Measurements from ENCODE around the gene SEC16A.
"Not testable (repeated sequence)": the region's sequence is repeated elsewhere in the genome, so short reads cannot be mapped to it uniquely, and the experiment has no call there.

SEC16A gene

GRCh38 chr9:136412962-136413361, 69.9 kb downstream of the SEC16A start:
- DNase-seq = no peak

- DNase-seq = no peak
These were observed 71.5 kb downstream of the SEC16A start for GRCh38 chr9:136411378-136411777.

- DNase-seq = peak; percentile 92
These were observed 72.1 kb downstream of the SEC16A start, which contains the start of the genes ENTR1 and PMPCA for GRCh38 chr9:136410500-136411287. ENTR1 (minus strand) TSS chr9:136410614; CDS start chr9:136410397, 217 bp downstream. PMPCA (plus strand) TSS chr9:136410658; CDS start chr9:136410669, 11 bp downstream.

- DNase-seq = no peak
These were observed 73.0 kb downstream of the SEC16A start for GRCh38 chr9:136409557-136410455.

- no peak for DNase-seq
These were observed 74.9 kb downstream of the SEC16A start for GRCh38 chr9:136407911-136408310.

- DNase-seq = not testable (repeated sequence)
These were observed 75.8 kb downstream of the SEC16A start for GRCh38 chr9:136407061-136407460.

- DNase-seq = not testable (repeated sequence)
These were observed 76.9 kb downstream of the SEC16A start for GRCh38 chr9:136405904-136406303.

GRCh38 chr9:136405481-136405880, 77.4 kb downstream of the SEC16A start:
- DNase-seq = no peak

GRCh38 chr9:136404801-136405136, 78.1 kb downstream of the SEC16A start:
- no peak for DNase-seq

GRCh38 chr9:136403915-136404800, 78.7 kb downstream of the SEC16A start:
- DNase-seq = no peak

- DNase-seq = peak; percentile 80
These were observed 79.3 kb downstream of the SEC16A start for GRCh38 chr9:136403538-136403914.

GRCh38 chr9:136402067-136402466, 80.8 kb downstream of the SEC16A start:
- DNase-seq = no peak

- DNase-seq = no peak
These were observed 81.5 kb downstream of the SEC16A start for GRCh38 chr9:136401173-136401922.

- DNase-seq = peak; percentile 89
These were observed 82.6 kb downstream of the SEC16A start, which contains the start of gene SNAPC4 for GRCh38 chr9:136400038-136400834. SNAPC4 (minus strand) TSS chr9:136400170; CDS start chr9:136398428, 1,742 bp downstream.

- DNase-seq = no peak
These were observed 83.4 kb downstream of the SEC16A start for GRCh38 chr9:136399176-136400037.

GRCh38 chr9:136398286-136398685, 84.6 kb downstream of the SEC16A start:
- DNase-seq = no peak

- no peak for DNase-seq
These were observed 85.2 kb downstream of the SEC16A start for GRCh38 chr9:136397643-136398042.

GRCh38 chr9:136396219-136396515, 86.7 kb downstream of the SEC16A start:
- no peak for DNase-seq

GRCh38 chr9:136395345-136396218, 87.3 kb downstream of the SEC16A start:
- no peak for DNase-seq

Measured in CD4-positive, alpha-beta T cell treated with Interleukin-15 for 1 hour (primary cell).